ENCODE measurements around the gene OSBP2.

Gene OSBP2

DNA sequence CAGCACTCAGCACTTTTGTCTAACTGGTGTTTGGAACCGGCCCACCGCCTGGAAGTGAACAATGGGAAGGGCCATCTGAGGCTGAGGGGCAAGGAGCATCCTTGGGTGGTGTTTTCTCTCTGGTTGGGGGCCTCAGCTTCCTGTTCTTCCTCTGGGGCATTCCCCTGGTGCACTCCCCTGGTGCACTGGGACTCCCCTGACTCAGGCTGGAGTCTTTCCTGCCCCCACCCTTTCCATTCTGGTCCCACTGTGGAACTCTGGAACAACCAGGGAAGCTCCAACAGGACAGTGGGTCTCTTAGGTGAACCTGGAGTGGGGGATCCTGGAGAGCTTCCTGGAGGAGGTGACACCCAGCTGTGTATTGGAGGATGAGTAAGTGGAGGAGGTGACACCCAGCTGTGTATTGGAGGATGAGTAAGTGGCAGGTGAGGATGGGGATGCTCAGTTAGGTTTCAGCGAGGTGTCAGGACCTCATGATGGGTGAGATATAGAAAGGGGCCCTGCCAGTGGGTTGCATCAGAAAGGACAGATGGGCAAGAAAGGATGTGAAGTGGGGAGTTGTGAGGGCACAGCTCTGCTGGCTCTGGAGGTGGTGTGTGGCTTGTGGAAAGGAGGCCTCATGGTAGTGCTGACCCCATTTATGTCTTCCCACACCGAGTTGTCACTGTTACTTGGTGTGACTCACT lies 132.1 kb downstream of the OSBP2 start:
- Mint-ChIP-seq H3K36me3 (ENCODE audit: low read depth) (no peaks in the 10 kb centered on the region), H3K27me3 (peaks cover 38% of the 10 kb centered on the region), H3K4me3 (no peak overlapping the region), H3K27ac (no peak overlapping the region), H3K4me1 (ENCODE audit: low read depth) (no peaks in the 10 kb centered on the region), H3K9me3 (no peaks in the 10 kb centered on the region)
- intact Hi-C loops (cut with micrococcal nuclease), result no loop called here

DNA sequence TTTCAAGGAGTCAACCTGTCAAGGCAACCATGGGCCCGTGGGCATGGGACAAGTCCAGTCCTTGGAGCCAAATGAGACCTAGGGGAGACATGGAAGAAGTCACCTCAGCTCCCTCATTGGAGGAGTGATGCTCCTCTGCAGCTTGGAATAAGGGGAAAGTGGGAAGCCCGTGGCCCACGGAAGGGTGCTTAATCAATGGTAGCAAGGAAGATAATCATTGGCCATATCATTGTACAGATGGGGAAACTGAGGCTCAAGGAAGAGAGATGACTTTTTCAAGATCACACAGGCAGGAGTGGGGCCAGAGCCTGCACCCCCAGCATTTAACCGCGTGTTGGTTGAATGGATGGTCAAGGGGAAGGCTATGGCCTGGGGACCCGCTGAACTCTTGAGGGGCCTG lies 133.0 kb downstream of the OSBP2 start:
- H3K9me3 Mint-ChIP-seq, result no peaks in the 10 kb centered on the region
- H3K36me3 Mint-ChIP-seq (ENCODE audit: low read depth), result no peaks in the 10 kb centered on the region
- H3K4me1 Mint-ChIP-seq (ENCODE audit: low read depth), result no peaks in the 10 kb centered on the region
- peaks cover 35% of the 10 kb centered on the region for H3K27me3 Mint-ChIP-seq
- no peak overlapping the region for H3K27ac Mint-ChIP-seq
- H3K4me3 Mint-ChIP-seq, result no peak overlapping the region
- intact Hi-C loops (cut with micrococcal nuclease), result no loop called here

DNA sequence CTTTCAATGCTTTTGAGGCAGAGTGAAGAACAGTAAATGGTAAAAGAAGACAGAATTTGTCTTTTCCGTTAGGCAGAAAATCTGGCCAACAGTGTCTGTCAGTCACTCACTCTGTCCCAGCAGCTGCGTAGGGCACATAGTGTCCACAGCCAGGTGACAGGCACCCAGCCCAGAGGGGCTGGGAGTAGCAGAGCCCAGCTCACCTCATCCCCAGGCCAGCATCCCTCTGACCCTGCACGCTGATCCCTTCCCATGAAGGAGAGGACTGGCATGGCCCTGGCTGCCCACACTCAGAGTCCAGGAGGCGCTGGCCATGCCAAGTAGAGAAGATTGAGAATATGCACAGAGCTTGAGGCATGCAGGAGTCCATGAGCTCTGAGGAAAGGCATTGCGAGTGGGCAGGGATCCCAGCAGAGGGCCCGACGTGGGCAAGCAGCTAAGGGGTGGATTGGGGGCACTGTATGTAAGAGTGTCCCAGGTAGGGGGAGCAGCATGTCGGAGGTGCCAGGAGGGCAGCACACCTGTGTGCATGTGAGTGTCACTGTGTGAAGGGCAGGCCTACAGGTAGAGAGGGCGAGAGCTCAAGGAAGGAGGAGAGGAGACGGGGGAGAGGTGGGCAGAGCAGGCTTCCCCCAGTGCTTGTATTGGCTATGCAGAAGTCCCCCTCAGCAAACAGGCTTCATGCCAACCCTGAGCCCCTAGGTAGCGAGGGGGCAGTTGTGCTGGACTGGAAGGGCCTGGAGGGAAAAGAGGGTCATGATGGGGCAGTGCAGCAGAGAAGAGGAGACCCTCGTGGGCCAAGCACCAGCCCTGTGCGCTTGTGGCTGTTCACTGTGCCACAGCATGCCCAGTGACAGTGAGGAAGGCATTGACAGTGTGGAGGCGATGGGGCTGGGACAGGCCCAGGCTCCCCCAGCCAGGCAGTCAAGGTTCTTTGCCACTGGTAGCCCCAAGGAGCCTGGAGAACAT lies 133.8 kb downstream of the OSBP2 start:
- Mint-ChIP-seq H3K4me3 (no peak overlapping the region), H3K27me3 (peaks cover 26% of the 10 kb centered on the region), H3K4me1 (ENCODE audit: low read depth) (no peaks in the 10 kb centered on the region), H3K9me3 (no peaks in the 10 kb centered on the region), H3K27ac (no peak overlapping the region), H3K36me3 (ENCODE audit: low read depth) (no peaks in the 10 kb centered on the region)
- intact Hi-C loops (cut with micrococcal nuclease), result no loop called here

DNA sequence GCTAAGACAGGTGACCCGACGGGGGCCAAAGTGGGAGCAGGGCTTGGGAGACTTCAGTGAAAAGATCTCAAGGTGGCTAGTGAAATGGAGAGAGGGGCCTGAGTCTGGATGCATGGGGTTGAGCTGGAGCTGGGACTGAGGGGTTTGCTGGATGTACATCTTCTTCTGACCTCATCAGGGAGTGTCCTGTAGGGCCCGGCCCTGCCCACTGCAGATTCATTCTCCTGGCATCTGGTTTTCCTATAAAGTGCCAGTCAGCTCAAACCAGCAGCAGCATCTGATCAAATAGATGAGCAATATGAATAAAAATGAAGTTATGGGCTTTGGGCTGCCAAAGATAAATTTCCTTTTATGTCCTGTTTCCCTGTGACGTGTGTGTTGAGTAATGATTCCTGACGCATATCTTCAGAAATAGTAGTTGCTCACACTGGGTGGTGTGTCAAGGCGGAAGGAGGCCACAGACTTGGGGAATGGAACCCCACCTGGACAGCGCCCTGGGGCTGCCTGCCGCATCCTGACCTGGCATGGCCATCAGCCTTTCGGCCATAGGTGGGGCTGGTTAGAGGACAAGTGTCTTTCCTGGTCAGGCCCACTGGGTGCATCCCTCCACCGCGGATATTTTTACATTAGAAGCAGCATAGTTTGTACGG lies 135.4 kb downstream of the OSBP2 start:
- peaks cover 16% of the 10 kb centered on the region for H3K27me3 Mint-ChIP-seq
- H3K36me3 Mint-ChIP-seq (ENCODE audit: low read depth), result no peaks in the 10 kb centered on the region
- no peak overlapping the region for H3K4me3 Mint-ChIP-seq
- no peaks in the 10 kb centered on the region for H3K4me1 Mint-ChIP-seq (ENCODE audit: low read depth)
- intact Hi-C loops (cut with micrococcal nuclease), result no loop called here
- no peaks in the 10 kb centered on the region for H3K9me3 Mint-ChIP-seq
- H3K27ac Mint-ChIP-seq, result no peak overlapping the region

DNA sequence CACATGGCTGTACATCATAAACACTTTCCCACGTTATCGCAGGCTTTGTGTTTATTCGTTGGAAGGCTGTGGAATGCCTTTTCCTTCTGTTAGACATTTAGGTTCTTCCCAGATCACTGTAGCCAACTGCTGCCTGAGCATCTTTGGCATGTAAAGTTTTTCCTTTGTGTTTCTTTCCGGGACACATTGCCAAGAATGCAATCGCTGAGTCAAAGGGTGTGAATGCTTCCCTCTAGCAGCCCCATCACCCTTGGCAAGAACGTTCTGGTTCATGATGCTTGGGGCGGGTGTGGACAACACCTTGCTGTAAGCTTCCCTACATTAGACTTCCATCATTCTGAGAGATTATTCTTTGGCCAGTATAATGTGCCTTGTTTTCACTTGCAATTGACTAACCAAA lies 136.2 kb downstream of the OSBP2 start:
- Mint-ChIP-seq H3K9me3 (no peaks in the 10 kb centered on the region), H3K4me3 (no peak overlapping the region), H3K36me3 (ENCODE audit: low read depth) (no peaks in the 10 kb centered on the region), H3K27me3 (peaks cover 10% of the 10 kb centered on the region), H3K4me1 (ENCODE audit: low read depth) (no peaks in the 10 kb centered on the region), H3K27ac (no peak overlapping the region)
- intact Hi-C loops (cut with micrococcal nuclease), result no loop called here

DNA sequence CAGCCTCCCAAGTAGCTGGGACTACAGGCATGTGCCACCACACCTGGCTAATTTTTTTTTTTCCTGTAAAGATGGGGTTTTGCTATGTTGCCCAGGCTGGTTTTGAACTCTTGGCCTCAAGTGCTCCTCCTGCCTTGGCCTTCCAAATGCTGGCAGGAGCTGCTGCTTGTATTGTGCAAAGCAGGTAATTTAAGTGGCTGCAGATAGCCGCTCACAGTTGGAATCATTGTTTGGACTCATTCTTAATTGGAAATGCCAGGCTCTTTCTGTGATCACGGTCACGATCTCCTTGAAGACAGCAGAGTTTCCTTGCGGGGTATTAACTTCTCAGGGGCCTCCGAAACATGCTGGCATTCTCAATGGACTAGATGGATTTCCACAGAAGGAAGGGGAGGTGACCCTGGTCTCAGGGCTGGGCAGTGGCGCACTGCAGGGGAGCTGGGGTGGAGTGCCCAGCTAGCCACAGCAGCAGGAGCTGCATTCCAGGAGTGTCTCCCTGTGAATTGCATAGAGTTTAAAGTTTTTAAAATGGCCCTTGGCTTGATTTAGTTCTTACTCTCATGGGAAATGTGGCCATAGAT lies 137.8 kb downstream of the OSBP2 start:
- Mint-ChIP-seq H3K4me1 (ENCODE audit: low read depth) (no peaks in the 10 kb centered on the region), H3K27ac (no peak overlapping the region), H3K36me3 (ENCODE audit: low read depth) (no peaks in the 10 kb centered on the region), H3K27me3 (peaks cover 12% of the 10 kb centered on the region), H3K4me3 (no peak overlapping the region), H3K9me3 (no peaks in the 10 kb centered on the region)
- intact Hi-C loops (cut with micrococcal nuclease), result no loop called here

DNA sequence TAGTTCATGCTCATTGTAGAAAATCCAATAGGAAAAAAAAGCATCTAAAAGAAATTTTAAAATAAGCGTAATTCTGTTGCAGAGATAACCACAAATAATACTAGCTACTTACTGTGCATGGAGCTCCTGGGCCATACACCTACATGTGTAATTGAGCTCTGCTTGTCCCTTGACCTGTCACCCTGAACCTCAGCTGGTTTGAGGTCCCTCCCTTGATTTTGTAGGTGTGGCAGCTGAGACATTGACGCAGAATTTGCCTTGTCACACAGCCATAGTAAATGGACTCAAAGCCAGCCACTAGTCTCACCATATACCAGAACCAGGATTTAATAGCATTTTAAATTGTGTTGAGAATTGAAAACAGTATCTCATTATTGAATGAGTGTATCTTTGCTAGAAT lies 138.6 kb downstream of the OSBP2 start:
- Mint-ChIP-seq H3K27ac (no peak overlapping the region), H3K4me1 (ENCODE audit: low read depth) (no peaks in the 10 kb centered on the region), H3K9me3 (peaks cover 7% of the 10 kb centered on the region), H3K4me3 (no peak overlapping the region), H3K36me3 (ENCODE audit: low read depth) (no peaks in the 10 kb centered on the region), H3K27me3 (peaks cover 10% of the 10 kb centered on the region)
- intact Hi-C loops (cut with micrococcal nuclease), result no loop called here

DNA sequence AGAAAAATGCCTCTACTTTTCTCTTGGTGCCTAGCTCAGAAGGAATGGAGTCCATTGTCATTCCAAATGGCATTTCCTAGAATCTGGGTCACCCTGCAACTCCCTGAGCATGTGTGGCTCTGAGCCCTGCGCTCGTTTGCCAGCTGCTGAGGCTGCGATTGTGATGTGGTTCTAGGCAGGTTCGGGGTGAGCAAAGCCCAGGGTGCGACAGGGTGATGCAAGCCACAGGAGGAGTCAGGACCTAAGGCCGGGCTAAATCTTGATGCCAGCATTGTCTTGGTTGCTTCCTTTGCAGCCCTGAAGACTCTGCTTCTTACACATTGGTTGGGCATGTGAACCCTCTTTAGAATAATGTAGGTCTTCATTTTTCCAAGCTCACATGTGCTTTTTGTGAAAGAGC lies 142.9 kb downstream of the OSBP2 start:
- no peak overlapping the region for H3K4me3 Mint-ChIP-seq
- no peaks in the 10 kb centered on the region for H3K4me1 Mint-ChIP-seq (ENCODE audit: low read depth)
- H3K27me3 Mint-ChIP-seq, result peaks cover 7% of the 10 kb centered on the region
- intact Hi-C loops (cut with micrococcal nuclease), result no loop called here
- H3K9me3 Mint-ChIP-seq, result peaks cover 8% of the 10 kb centered on the region
- H3K27ac Mint-ChIP-seq, result no peak overlapping the region
- no peaks in the 10 kb centered on the region for H3K36me3 Mint-ChIP-seq (ENCODE audit: low read depth)

DNA sequence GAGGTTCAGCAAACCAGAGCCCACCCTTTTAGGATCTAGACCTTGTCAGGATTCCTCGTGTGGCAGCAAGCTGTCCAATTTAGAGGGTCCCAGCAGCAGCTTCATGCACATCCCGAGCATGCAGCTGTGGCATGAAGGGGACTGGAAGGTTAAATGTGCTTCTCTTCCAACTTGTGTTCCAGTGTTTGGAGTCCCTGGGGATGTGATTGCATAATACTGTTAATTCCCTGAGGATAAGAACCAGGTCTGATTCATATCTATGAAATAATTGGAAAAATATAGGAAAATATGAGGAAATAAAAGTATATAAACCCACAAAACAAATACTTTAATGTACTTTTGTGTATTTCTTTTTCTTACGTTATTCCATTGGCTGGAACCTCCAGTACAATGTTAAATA lies 143.4 kb downstream of the OSBP2 start:
- peaks cover 8% of the 10 kb centered on the region for H3K9me3 Mint-ChIP-seq
- peaks cover 7% of the 10 kb centered on the region for H3K27me3 Mint-ChIP-seq
- H3K36me3 Mint-ChIP-seq (ENCODE audit: low read depth), result no peaks in the 10 kb centered on the region
- H3K4me1 Mint-ChIP-seq (ENCODE audit: low read depth), result no peaks in the 10 kb centered on the region
- no peak overlapping the region for H3K27ac Mint-ChIP-seq
- intact Hi-C loops (cut with micrococcal nuclease), result no loop called here
- H3K4me3 Mint-ChIP-seq, result no peak overlapping the region

DNA sequence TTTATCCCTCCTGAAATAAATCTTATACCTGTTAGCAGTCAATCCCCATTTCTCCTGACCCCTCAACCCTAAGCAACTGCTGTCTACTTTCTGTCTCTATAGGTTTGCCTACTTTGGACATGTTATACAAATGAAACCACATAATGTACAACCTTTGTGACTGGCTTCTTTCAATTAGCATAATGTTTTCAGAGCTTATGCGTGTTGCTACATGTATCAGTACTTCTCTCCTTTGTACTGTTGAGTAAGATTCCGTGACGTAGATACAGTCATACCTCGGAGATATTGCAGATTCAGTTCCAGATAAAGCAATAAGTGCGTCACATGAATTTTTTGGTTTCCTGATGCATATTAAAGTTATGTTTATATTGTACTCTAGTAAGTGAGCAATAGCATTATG lies 146.6 kb downstream of the OSBP2 start:
- H3K4me3 Mint-ChIP-seq, result no peak overlapping the region
- intact Hi-C loops (cut with micrococcal nuclease), result no loop called here
- peaks cover 8% of the 10 kb centered on the region for H3K9me3 Mint-ChIP-seq
- H3K4me1 Mint-ChIP-seq (ENCODE audit: low read depth), result no peaks in the 10 kb centered on the region
- H3K27me3 Mint-ChIP-seq, result peaks cover 2% of the 10 kb centered on the region
- no peaks in the 10 kb centered on the region for H3K36me3 Mint-ChIP-seq (ENCODE audit: low read depth)
- no peak overlapping the region for H3K27ac Mint-ChIP-seq

DNA sequence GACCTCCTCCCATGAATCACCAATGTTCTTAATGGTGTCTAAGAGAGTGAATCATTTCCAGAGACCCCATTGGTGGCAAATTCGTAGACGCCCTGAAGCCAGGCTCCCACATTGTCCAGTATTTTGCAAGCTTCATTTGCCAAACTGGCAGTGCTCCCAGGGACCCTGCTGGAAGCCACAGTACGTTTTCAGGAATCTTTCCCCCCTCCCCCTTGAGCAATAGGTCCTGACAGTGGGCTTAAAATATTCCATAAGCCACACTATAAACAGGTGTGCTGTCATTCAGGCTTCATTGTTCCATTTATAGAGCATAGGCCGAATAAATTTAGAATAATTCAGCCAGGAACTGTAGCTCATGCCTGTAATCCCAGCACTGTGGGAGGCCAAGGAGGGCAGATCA lies 148.6 kb downstream of the OSBP2 start:
- peaks cover 2% of the 10 kb centered on the region for H3K9me3 Mint-ChIP-seq
- no peak overlapping the region for H3K4me3 Mint-ChIP-seq
- H3K4me1 Mint-ChIP-seq (ENCODE audit: low read depth), result no peaks in the 10 kb centered on the region
- H3K27me3 Mint-ChIP-seq, result peaks cover 3% of the 10 kb centered on the region
- intact Hi-C loops (cut with micrococcal nuclease), result no loop called here
- no peaks in the 10 kb centered on the region for H3K36me3 Mint-ChIP-seq (ENCODE audit: low read depth)
- H3K27ac Mint-ChIP-seq, result no peak overlapping the region

DNA sequence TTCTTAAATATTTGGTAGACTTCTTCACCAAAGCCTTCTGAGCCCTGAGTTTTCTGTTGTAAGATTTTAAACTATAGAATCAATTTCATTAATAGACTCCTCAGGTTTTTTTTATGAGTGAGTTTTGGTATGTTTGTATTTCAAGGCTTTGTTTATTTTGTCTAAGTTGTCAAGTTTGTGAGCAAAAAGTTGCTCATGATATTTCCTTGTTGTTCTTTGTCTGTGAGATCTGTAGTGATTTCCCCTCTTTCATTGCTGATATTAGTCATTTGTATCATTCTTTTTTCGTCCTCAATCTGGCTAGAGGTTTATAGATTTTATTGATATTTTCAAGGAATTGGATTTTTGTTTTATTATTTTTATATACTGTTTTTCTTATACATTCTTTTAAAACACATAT lies 152.9 kb downstream of the OSBP2 start:
- Mint-ChIP-seq H3K27ac (no peak overlapping the region), H3K36me3 (ENCODE audit: low read depth) (no peaks in the 10 kb centered on the region), H3K4me1 (ENCODE audit: low read depth) (no peaks in the 10 kb centered on the region), H3K4me3 (no peak overlapping the region), H3K9me3 (no peaks in the 10 kb centered on the region), H3K27me3 (peaks cover 7% of the 10 kb centered on the region)
- intact Hi-C loops (cut with micrococcal nuclease), result no loop called here

DNA sequence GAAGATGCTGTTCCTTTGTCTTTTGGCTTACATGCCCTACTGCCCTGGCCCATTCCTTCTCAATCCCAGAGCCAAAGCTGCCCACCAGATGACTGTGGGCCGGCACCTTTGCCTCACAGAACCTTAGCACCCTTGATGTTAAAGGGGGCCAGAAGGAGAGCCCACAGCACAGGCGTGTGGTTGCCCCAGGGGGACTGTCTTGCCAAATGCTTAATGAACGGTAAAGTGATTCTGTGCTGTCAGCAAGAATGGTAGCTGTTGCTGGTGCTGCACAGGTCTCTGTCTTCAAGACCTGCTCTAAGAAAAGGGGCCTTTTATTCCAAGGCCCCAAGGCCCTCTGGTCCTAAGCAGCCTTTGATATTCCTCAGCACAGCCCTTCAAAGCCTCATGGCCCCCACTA lies 160.6 kb downstream of the OSBP2 start:
- intact Hi-C loops (cut with micrococcal nuclease), result no loop called here
- no peaks in the 10 kb centered on the region for H3K4me1 Mint-ChIP-seq (ENCODE audit: low read depth)

More for the DNA sequence above, 160.6 kb downstream of the OSBP2 start:
- Mint-ChIP-seq H3K27ac (no peak overlapping the region), H3K36me3 (ENCODE audit: low read depth) (no peaks in the 10 kb centered on the region), H3K9me3 (peaks cover 10% of the 10 kb centered on the region), H3K27me3 (peaks cover 3% of the 10 kb centered on the region), H3K4me3 (no peak overlapping the region)
